Umbilical cord (tissue), 2 donors: ENCODE measurements around the gene SLC6A9. TPM values are rescaled to one million over a fixed set of nuclear protein-coding genes. Genes with fewer than 3 reads are reported as not detected.

Source experiments
- DNase-seq: peaks from one replicate; pipeline ENCODE4 v3.0.0-alpha.2; 2015; ENCODE audit warnings: low spot score
- total RNA-seq: library from RNA; depleted of rRNA; stranded (reverse); fragments of >200 nt; gene quantifications from one replicate; pipeline ENCODE4 v1.2.3, GENCODE V29; 2014; ENCODE audit warnings: low replicate concordance; ENCODE audit not compliant: insufficient read depth

Gene SLC6A9
- total RNA-seq, 1 donor from 2014 or later: 0.48 TPM

DNA sequence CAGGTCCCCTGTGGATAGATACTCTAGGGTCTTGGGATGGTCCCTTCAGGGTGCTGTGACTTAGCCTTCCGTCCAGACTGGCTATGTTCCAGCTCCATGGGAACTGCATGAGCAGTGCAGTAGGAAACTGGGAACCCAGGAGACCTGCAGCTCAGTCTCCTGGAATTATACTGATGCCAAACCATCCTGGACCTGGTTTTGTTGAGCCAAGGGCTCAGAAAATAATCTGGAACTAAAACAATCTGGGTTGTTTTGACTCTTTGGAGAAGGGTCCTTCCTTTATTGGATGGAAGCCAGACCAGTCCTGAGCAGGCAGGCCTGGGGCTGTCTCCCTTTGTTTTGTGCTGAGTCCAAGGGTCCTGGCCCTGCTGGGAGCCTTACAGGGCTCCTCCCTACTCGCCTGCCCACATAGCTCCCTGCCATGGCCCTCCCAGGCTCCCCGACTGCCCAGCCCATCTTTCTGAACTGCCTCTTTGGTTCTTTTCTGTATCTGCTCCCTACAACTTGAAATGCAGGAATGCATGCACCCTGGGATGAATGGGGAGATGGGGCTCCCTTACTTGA is 83.3 kb downstream of the SLC6A9 start:
- no peak for DNase-seq

DNA sequence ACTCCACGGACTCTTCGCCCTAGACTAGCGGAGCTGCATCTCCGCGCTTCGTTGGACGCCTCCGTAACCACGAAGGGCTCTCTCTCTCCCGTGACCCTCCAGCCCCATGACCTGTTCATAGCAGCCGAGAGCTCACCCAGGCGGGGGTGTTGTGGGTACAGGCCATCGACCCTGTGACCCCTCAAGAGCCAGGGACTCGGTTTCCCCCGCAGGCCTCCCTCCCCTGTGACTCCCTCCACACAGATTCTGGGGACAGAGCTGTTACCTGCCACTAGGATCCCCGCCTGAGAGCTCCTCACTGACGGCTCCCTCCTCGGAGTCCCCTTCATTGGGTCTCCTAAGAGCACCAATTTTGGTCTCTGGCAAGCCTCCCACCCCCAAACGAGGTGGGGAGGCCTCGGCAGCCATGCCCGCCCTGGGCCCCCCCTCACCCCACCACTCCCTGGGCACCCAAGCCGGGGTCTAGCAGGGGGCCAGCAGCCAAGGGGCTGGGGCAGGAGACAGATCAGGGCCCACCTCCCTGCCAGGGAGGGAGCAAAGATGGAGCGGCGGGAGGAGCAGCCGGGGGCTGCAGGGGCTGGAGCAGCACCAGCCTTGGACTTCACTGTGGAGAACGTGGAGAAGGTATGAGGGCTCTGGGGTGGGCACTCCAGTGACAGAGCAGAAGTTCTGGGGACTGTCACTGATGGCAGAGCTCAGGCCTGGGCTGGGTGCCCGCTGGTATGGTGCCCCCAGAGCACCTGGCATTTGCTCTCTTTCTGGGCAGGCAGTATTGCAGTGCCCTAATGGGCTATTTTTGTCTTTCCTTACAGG is 84.0 kb downstream of the SLC6A9 start:
- DNase-seq: no peak

Other genes starting within 250 kb of the SLC6A9 start
- gene ARTN, start 97.7 kb downstream of the SLC6A9 start, total RNA-seq: 4.8 TPM
- 26.5 TPM for gene IPO13, start 84.5 kb downstream of the SLC6A9 start, total RNA-seq
- 5.1 TPM for gene DPH2, start 61.5 kb downstream of the SLC6A9 start, total RNA-seq
- gene ATP6V0B, start 56.5 kb downstream of the SLC6A9 start, total RNA-seq: 55.6 TPM
- gene B4GALT2, start 52.3 kb downstream of the SLC6A9 start, total RNA-seq: 74.9 TPM
- 9.9 TPM for gene CCDC24, start 39.9 kb downstream of the SLC6A9 start, total RNA-seq
- 5.5 TPM for gene KLF17, start 87.4 kb upstream of the SLC6A9 start, total RNA-seq
- gene KLF18, start 110.2 kb upstream of the SLC6A9 start, total RNA-seq: 0.24 TPM
- 14.7 TPM for gene DMAP1, start 182.0 kb upstream of the SLC6A9 start, total RNA-seq